CD4-positive, alpha-beta T cell treated with Interleukin-6 at 100 ng/mL for 8 hours (primary cell): ENCODE results near the gene RGS9.

Source experiments
- DNase-seq: peaks from one replicate; pipeline ENCODE4 v3.0.0-alpha.2; 2020; ENCODE audit warnings: mixed read lengths, low spot score

Gene RGS9

GRCh38 chr17:65261152-65261551 lies 124.0 kb downstream of the RGS9 start:
- DNase-seq = no peak

DNA sequence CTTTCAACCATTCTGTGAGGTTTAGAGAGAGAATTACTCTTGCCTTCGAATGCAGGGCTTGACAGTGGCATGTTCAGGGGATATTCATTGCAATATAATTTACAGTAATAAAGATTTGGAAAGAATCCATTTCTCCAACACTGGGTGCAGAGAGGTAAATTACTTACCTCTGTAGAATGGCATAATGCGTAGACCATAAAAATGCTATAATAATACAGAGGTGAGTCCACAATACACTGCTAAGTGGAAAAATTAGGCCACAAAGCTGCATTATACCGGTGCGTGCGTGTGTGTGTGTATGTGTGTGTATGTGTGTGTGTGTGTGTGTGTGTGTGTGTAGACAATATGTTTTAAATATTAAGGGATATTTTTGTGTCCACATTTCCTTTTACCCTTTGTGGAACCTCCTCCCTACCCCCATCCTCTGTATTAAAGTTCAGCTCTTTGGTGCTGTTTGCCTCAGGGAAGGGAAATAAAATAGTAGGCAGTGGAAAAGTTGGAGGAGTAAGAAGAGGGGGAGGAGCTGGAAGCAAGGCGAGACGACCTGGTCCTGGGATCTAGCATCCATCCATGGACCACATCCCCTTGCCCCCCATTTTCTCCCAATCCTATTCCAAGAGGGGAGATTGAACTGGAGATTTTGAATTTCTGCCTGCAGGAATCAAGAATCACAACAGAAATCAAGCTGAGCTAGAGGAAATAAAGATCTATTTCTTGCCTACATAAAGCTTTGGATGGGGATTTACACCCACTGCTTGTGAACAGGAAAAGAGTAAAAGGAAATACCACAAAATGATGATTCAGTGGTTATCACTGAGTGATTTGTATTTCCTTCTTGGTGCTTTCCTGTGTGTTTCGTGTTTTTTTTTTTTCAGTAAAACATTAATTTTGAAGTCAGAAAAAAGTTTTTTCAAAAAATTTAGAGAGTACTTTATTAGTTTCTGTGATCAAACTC lies 124.8 kb downstream of the RGS9 start:
- DNase-seq = no peak

- peak; percentile 5 for DNase-seq
These were observed 128.1 kb downstream of the RGS9 start for GRCh38 chr17:65265276-65265675.

- no peak for DNase-seq
These were observed 131.7 kb downstream of the RGS9 start for GRCh38 chr17:65268832-65269231.

GRCh38 chr17:65270499-65271253 lies 133.5 kb downstream of the RGS9 start:
- no peak for DNase-seq

DNA sequence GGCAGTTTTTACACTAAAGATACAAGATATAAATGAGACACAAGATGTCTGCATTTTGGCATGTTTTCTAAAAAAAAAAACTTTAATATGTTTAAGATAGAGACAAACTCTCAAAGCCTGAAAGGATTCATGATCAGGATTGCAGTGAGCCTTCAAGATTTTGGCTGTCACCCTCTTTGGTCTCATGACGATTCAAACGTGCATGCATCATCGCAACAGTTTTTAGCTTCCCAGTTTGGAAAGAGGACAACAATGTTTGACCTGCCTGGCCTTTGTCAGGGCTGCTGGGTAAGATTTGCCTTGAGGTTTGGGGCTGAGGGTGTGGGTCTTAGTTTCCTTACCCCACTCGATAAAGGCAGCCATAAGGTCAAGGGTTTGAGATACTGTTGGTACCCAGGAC lies 134.1 kb downstream of the RGS9 start:
- no peak for DNase-seq
